H1 (cell line): Measurements from ENCODE around the gene DENND1A. TPM values are rescaled to one million over a fixed set of nuclear protein-coding genes. Genes with fewer than 3 reads are reported as not detected.

Experiments used
- ATF3 ChIP-seq: IDR thresholded peaks from 2 replicates; pipeline ENCODE4 v1.6.1; 2011; ENCODE audit warnings: low read depth, mild to moderate bottlenecking, low read length; ENCODE audit not compliant: insufficient read depth
- CEBPB ChIP-seq: IDR thresholded peaks from 2 replicates; pipeline ENCODE4 v1.6.1; 2012; ENCODE audit warnings: low read depth, low read length
- CHD7 ChIP-seq: fragments of 300-600 bp; sonication (generic); IDR thresholded peaks from 2 replicates; pipeline ENCODE4 v1.7.1; 2012; ENCODE audit warnings: low read length, moderate library complexity, mild to moderate bottlenecking, inconsistent platforms; ENCODE audit not compliant: insufficient replicate concordance
- CTBP2 ChIP-seq: IDR thresholded peaks from 2 replicates; pipeline ENCODE4 v1.7.0; 2011; ENCODE audit warnings: borderline replicate concordance, mild to moderate bottlenecking, moderate library complexity, mixed read lengths, low read length; ENCODE audit not compliant: insufficient read depth, insufficient read length
- HDAC2 ChIP-seq, 2 experiments: fragments of 300-600 bp in 1 of 2; sonication (generic) in 1 of 2; IDR thresholded peaks; 2 replicates each; pipeline ENCODE4 v1.6.1; 2011 to 2012; ENCODE audit warnings: low read depth in 2 of 2, low read length in 2 of 2, mild to moderate bottlenecking in 2 of 2, moderate library complexity in 2 of 2, borderline replicate concordance in 1 of 2, inconsistent platforms in 1 of 2
- HDAC6 ChIP-seq: IDR thresholded peaks from one replicate; pipeline ENCODE4 v1.7.1; 2012; ENCODE audit warnings: low read depth, mild to moderate bottlenecking, inconsistent platforms, low read length, moderate library complexity
- JUN ChIP-seq: IDR thresholded peaks from 2 replicates; pipeline ENCODE4 v1.6.1; 2011; ENCODE audit warnings: low read depth, mild to moderate bottlenecking, improper control_type of control experiment, low read length
- RFX5 ChIP-seq: IDR thresholded peaks from 2 replicates; pipeline ENCODE4 v1.6.1; 2011; ENCODE audit warnings: low read depth, low read length, improper control_type of control experiment, borderline replicate concordance
- SP4 ChIP-seq: IDR thresholded peaks from 2 replicates; pipeline ENCODE4 v1.6.1; 2012; ENCODE audit warnings: low read length, inconsistent platforms
- TAF7 ChIP-seq: optimal IDR thresholded peaks from 2 replicates; pipeline ENCODE3; 2011; ENCODE audit warnings: low read depth, mild to moderate bottlenecking, inconsistent platforms, low read length, moderate library complexity, borderline replicate concordance
- TCF12 ChIP-seq: IDR thresholded peaks from 2 replicates; pipeline ENCODE4 v1.6.1; 2011; ENCODE audit warnings: low read depth, mild to moderate bottlenecking, low read length
- polyA plus RNA-seq, 7 experiments: library from polyadenylated mRNA; depleted of rRNA in 3 of 7; stranded (reverse) in 5 of 7; unstranded in 2 of 7; fragments of >200 nt in 5 of 7; fragments of 200-250 nt in 2 of 7; gene quantifications; 1 replicate in 5 of 7; 2 replicates in 1 of 7; 4 replicates in 1 of 7; pipeline versions ENCODE4 v1.2.1 to v1.2.3, GENCODE V29; 2011 to 2013; ENCODE audit warnings: missing spikeins in 2 of 7, mixed read lengths in 2 of 7
- total RNA-seq: library from RNA; stranded (reverse); fragmentation: NEBNext Ultra II Directional; extraction: Animal tissue kit (Norgen Biotek cat#: 25700); gene quantifications from 2 replicates; pipeline ENCODE4 v1.2.1, GENCODE V29; 2021

Gene DENND1A
- total and polyA plus RNA-seq, 2 of the 8 experiments (the other 6 are each of a cell fraction or from before 2014, with no cell fraction given), result 24.1 to 26.4 TPM

- TF ChIP-seq CHD7 (no peak), TAF7 (no peak), ATF3 (no peak), HDAC6 (no peak), SP4 (no peak), CEBPB (no peak), HDAC2 (IDR thresholded peaks at IDR 0.05; ENCODE audit: borderline replicate concordance in 1 of 2, low read depth in 2 of 2, low read length in 2 of 2) (no peak), RFX5 (no peak), TCF12 (no peak), CTBP2 (no peak), JUN (no peak)
These were observed 469.8 kb downstream of the DENND1A start (continued) for GRCh38 chr9:123460091-123460490.
